Right ventricle myocardium superior (tissue), 1 donor: ENCODE measurements around the gene SLC25A40. TPM values are rescaled to one million over a fixed set of nuclear protein-coding genes. Genes with fewer than 3 reads are reported as not detected.
A peak's percentile ranks its signal among the peaks of the same experiment; 100 is the strongest.
"Not testable (repeated sequence)": the region's sequence is repeated elsewhere in the genome, so short reads cannot be mapped to it uniquely, and the experiment has no call there.

Experiments used
- ATAC-seq: fragments of 200-7000 bp; cut with Tn5 transposase; one replicate; pipeline ENCODE4 v1.9.1; 2020; ENCODE audit warnings: mild to moderate bottlenecking; ENCODE audit not compliant: poor library complexity
- DNase-seq: peaks from one replicate; pipeline ENCODE4 v3.0.0-alpha.2; 2020
- intact Hi-C: fragments of 100-400 bp; cut with DNase I; formaldehyde crosslinking; loops from one replicate; pipeline ENCODE4 v1.11.2; 2022
- total RNA-seq: library from RNA; stranded (reverse); fragmentation: NEBNext Ultra II Directional; extraction: Animal tissue kit (Norgen Biotek cat#: 25700); gene quantifications from one replicate; pipeline ENCODE4 v1.2.1, GENCODE V29; 2021
- donor health status: DM: no; HTN: yes; CAD: no; lungs with severe emphysema.

The SLC25A40 gene
- total RNA-seq, 1 donor from 2014 or later, result 20.8 TPM

DNA sequence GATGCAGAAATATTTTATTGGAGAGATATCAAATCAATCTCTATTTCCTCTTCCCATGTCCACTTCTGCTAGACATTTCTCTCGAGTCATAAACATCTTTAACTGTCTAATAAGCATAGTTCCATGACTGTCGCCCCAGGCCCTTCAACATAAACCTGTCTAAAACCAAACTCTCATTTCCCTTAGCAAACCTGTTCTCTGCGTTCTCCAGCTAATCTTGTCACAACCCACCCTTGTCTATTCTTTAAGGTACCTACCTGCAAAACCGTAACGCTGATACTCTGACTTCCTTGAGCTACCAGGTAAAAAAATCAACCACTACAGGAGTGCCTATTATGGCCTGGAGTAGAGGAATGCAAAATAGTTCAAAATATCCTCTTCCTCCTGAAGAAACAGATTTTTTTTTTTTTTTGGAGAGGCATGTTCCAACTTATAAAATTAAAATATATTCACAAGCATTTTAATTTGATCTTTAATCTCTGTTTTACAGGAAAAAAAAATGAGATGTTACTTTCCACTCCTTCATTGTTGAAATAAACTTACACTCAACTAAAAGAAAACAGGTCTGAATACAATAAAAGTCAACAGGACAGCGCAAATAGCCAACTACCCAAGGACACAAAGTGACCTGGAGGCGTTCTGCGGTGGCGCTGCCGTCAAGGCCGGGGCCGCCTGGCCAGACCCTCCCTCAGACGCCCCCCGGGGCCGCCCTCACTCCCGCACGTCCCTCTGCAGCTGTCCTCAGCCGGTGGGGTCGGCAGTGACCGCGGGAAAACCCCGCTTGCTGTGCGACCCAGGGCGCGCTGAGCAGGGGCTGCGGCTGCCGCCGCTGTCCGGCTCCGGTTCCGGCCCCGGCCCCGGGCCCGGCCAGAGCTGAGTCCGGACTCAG, 765 bp downstream of the SLC25A40 start:
- intact Hi-C loops, result no loop called here
- ATAC-seq (peak; percentile 50), DNase-seq (peak; percentile 58)

GRCh38 chr7:87874066-87874465, 2.1 kb downstream of the SLC25A40 start:
- ATAC-seq, result no peak
- DNase-seq, result no peak
- intact Hi-C loops, result no loop called here

- intact Hi-C loops, DNase-seq: not testable (repeated sequence)
Measured at GRCh38 chr7:87873328-87873727, 2.8 kb downstream of the SLC25A40 start.

GRCh38 chr7:87872346-87872745, 3.8 kb downstream of the SLC25A40 start:
- DNase-seq (no peak), ATAC-seq (no peak)
- intact Hi-C loops, result no loop called here

More at GRCh38 chr7:87873328-87873727, 2.8 kb downstream of the SLC25A40 start:
- ATAC-seq, result not testable (repeated sequence)

GRCh38 chr7:87870471-87870870, 5.7 kb downstream of the SLC25A40 start:
- no peak for DNase-seq
- no peak for ATAC-seq
- intact Hi-C loops, result no loop called here

DNA sequence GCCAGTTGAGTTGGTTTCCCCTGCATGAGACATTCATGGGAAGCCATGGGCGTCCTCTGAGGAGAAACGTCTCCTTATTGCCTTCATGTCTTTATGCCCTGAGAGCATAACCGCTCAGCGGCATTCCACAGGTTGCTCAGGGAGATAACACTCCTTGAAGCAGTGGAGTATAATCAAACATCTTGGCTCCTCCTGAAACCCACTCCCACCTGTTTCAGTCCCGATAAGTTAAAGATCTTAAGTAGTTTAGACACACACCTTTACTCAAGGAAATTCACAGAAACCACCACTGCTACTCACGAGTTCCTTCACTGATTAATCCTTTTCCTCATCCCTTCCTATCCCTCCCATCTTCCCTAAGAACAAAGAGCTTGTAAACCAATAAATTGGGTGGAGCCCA, 9.6 kb downstream of the SLC25A40 start:
- intact Hi-C loops, ATAC-seq, DNase-seq: not testable (repeated sequence)

GRCh38 chr7:87866089-87866488, 10.1 kb downstream of the SLC25A40 start:
- ATAC-seq (no peak), DNase-seq (no peak)
- intact Hi-C loops, result no loop called here

- DNase-seq, result no peak
- intact Hi-C loops, result no loop called here
- no peak for ATAC-seq
Measured at GRCh38 chr7:87858417-87859100, 17.6 kb downstream of the SLC25A40 start.

DNA sequence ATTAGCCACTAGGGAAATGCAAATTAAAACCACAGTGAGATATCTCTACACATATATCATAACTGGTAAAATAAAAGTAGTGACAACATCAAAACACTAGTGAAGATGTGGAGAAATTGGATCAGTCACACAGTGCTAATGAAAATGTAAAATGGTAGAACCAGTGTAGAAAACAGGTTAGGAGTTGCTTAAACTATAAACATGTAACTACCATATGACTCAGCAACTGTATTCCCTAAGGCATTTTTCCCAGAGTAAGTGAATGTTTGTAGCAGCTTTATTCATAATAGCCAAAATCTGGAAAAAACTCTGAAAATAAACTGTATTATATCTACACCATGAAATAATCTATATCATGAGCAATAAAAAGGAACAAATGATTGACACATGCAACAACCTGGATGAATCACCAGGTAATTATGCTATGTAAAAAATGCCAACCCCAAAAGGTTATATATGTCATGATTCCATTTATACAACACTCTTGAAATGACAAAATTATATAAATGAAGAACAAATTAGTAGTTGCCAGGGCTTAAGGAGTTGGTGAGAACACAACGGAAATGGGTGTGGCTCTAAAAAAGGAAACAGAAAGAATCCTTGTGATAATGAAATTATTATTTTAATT, 22.8 kb downstream of the SLC25A40 start:
- DNase-seq (no peak), ATAC-seq (no peak)
- intact Hi-C loops, result no loop called here

GRCh38 chr7:87852306-87852705, 23.9 kb downstream of the SLC25A40 start:
- ATAC-seq (no peak), DNase-seq (no peak)
- intact Hi-C loops, result no loop called here

- intact Hi-C loops, result no loop called here
- DNase-seq (no peak), ATAC-seq (no peak)
Measured at GRCh38 chr7:87850836-87851593, 25.1 kb downstream of the SLC25A40 start.

GRCh38 chr7:87837597-87837996, 38.6 kb downstream of the SLC25A40 start:
- ATAC-seq (no peak), DNase-seq (no peak)
- intact Hi-C loops, result no loop called here

GRCh38 chr7:87833130-87833529, 43.0 kb downstream of the SLC25A40 start:
- intact Hi-C loops, result no loop called here
- DNase-seq (no peak), ATAC-seq (no peak)

DNA sequence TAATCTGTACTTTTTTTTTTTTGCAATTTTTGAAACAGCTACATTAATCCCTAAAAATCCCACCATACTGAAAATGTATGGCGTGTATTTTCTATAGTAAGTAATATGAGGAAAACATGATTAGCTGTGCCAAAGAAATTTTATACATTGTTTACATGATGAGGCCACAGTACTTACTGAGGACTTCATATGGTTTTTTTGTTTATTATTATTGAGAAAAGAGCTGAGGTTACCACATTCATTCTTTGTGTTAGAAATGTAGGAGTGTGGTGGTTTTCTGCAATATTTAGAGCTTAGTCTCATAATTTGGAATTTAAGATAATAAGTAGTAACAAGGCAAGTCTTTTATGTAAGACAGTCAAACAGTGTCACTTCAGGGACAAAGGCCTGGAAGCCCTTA, 45.1 kb downstream of the SLC25A40 start:
- no peak for ATAC-seq
- no peak for DNase-seq

DNA sequence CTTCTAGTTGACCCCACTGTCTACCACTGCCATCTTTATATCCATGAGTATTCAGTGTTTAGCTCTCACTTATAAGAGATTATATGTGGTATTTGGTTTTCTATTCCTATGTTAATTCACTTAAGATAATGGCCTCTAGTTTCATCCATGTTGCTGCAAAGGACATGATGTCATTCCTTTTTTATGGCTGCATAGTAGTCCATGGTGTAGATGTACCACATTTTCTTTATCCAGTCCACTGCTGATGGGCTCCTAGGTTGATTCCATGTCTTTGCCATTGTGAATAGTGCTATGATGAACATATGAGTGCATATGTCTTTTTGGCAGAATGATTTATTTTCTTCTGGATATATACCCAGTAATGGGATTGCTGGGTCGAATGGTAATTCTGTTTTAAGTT, 47.8 kb downstream of the SLC25A40 start:
- intact Hi-C loops, ATAC-seq, DNase-seq: not testable (repeated sequence)

More for the DNA sequence above, 45.1 kb downstream of the SLC25A40 start:
- intact Hi-C loops, result no loop called here

DNA sequence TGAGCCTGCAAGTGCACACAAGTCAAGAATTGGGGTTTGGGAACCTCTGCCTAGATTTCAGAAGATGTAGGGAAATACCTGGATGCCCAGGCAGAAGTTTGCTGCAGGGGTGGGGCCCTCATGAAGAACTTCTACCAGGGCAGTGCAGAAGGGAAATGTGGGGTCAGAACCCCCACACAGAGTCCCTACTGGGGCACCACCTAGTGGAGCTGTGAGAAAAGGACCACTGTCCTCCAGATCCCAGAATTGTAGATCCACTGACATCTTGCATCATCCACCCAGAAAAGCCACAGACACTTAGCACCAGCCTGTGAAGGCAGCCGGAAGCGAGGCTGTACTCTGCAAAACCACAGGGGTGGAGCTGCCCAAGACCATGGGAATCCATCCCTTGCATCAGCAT, 50.8 kb downstream of the SLC25A40 start:
- ATAC-seq, intact Hi-C loops, DNase-seq: not testable (repeated sequence)

- ATAC-seq, DNase-seq, intact Hi-C loops: not testable (repeated sequence)
Measured at GRCh38 chr7:87822056-87822455, 54.1 kb downstream of the SLC25A40 start.

- ATAC-seq (no peak), DNase-seq (no peak)
- intact Hi-C loops, result no loop called here
Measured at GRCh38 chr7:87818336-87818735, 57.8 kb downstream of the SLC25A40 start.

- ATAC-seq (no peak), DNase-seq (no peak)
- intact Hi-C loops, result no loop called here
Measured at GRCh38 chr7:87816389-87816788, 59.8 kb downstream of the SLC25A40 start.
